ENCODE measurements around the gene KCNAB2.

Gene KCNAB2

DNA sequence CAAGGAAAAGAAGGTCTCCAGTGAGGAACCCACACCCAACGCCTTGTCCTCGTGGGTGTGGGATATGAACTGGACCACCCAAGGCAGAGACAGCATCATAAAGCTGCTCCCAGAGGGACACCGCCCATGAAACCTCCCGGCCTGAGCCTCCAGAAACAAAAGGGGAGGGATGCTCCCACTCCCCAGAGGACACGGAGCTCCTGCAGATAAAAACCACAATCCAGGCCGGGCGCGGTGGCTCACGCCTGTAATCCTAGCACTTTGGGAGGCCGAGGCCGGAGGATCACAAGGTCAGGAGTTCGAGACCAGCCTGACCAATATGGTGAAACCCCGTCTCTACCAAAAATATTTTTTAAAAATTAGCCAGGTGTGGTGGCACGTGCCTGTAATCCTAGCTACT, 68.1 kb downstream of the KCNAB2 start:
- DNase-seq = no peak

DNA sequence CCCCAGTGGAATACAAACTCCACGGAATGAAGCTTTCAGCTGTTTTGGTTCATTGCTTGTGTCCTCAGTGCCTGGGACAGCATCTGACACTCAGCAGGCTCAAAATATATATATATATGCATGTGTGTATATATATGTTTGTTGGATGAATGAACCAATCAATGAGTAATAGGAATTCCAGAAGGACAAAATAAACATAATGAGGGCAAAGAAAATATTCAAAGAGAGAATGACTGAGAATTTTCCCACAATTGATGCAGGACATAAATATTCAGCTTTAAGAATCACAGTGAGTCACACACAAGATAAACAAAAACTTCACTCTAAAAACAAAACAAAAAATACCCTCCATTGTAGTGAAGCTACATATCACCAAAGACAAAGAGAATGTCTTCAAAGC, 70.4 kb downstream of the KCNAB2 start:
- DNase-seq = no peak

- no peak for DNase-seq
Measured at GRCh38 chr1:6117064-6117463, 71.4 kb downstream of the KCNAB2 start.

DNA sequence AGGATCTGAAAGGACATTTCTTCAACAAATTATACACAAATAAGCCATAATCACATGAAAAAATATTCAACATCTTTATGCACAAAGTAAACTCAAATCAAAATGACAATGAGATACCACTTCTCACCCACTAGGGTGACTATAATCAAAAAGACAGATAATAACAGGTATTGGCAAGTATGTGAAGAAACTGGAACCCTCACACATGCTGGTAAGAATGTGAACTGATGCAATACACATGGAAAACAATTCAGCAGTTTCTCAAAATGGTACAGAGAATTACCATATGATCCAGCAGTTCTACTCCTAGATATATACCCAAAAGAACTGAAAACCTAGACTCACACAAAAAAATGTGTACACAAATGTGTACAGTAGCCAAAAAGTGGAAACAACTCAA, 71.9 kb downstream of the KCNAB2 start:
- DNase-seq = no peak

GRCh38 chr1:6118415-6118814, 72.7 kb downstream of the KCNAB2 start:
- no peak for DNase-seq

DNA sequence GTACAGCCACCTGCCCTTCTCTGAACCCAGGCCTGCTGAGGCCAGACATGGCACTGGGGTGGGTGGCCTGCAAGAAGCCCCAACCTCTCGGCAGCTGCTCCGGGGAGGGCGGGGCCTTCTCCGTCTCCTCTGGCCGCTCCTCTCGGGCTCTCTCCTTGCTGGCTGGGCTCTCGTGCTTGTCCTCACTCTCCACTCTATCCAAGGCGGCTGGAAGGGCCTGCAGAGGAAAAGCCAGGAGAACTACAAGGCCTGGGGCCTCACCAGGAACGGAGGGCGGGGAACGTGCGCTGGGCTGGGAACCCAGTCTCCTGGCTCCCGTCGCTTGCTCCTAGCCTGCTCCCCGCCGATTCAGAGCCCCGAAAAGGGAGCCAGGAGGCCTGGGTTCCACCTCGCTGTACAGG, 75.3 kb downstream of the KCNAB2 start:
- no peak for DNase-seq

- no peak for DNase-seq
Measured at GRCh38 chr1:6121651-6122370, 76.1 kb downstream of the KCNAB2 start.

DNA sequence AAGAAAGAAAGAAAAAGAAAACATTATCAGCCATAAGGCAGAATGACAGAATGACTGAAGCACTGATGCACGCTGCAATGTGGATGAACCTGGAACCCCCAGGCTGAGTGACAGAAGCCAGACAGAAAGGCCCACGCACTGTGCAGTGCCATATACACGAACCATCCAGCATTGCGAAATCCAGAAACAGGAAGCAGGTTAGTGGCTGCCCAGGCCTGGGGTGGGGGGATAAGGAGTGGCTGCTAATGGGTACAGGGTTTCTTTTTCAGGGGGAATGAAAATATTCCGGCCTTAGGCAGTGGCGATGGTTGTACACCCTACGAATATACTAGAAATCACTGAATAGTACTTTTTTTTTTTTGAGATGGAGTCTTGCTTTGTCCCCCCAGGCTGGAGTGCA, 77.4 kb downstream of the KCNAB2 start:
- DNase-seq = no peak

GRCh38 chr1:6123816-6124215, 78.1 kb downstream of the KCNAB2 start:
- DNase-seq = no peak

GRCh38 chr1:6124341-6124740, 78.7 kb downstream of the KCNAB2 start:
- DNase-seq = no peak

- DNase-seq = no peak
Measured at GRCh38 chr1:6124746-6125365, 79.2 kb downstream of the KCNAB2 start.

- DNase-seq = no peak
Measured at GRCh38 chr1:6125366-6125765, 79.7 kb downstream of the KCNAB2 start.

- no peak for DNase-seq
Measured at GRCh38 chr1:6126028-6126427, 80.3 kb downstream of the KCNAB2 start.

DNA sequence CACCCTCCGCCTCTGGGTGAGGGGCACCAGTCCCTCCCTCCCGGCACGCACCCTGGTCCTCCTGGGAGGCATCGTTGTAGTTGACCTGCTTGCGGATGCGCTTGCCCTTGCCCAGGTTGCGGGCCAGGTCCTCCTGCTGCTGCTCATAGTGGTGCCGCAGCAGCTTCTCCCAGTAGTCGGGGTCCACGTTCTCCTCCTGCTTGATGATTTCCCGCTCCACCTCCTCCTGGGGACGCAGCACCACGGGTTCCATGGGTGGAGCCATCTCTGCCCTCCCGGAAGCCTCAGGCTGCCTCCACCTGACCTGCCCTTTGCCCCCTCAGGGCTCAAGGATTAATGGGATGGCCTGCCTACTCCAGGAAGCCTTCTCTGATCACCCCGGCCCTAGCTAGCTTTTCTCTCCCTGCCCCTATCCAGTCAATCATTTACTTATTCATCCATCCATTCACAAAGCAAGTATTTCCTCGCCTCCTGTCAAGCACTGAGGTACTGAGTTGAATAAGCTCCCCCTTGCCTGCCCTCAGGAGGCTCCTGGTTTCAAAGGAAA, 80.9 kb downstream of the KCNAB2 start:
- DNase-seq = no peak

DNA sequence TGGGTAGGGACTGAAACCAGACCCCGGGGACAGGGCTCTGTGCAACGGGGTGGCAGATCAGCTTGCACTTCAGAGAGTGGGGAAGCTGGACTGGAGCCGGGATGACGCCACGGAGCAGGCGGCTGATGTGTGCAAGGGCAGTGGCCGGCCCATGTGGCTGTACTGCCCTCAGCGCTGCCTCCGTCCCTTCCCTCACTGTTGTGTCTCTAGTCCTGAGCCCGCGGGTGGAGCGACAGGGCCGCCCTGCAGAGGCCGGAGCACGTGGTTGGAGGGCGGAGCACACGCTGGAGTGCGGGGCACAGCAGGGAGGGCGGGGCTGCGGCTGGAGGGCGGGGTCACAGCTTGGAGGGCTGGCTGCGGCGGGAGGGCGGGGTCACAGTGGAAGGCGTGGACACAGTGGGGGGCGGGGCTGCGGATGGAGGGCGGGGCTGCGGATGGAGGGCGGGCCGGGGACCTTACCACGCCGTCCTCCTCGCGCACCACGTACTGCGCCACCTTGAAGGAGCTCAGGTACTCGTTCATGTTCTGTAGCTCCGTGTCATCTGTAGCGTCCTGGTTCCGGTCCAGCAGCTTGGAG, 82.0 kb downstream of the KCNAB2 start:
- DNase-seq = no peak

GRCh38 chr1:6128276-6129081, 82.8 kb downstream of the KCNAB2 start:
- DNase-seq = no peak

DNA sequence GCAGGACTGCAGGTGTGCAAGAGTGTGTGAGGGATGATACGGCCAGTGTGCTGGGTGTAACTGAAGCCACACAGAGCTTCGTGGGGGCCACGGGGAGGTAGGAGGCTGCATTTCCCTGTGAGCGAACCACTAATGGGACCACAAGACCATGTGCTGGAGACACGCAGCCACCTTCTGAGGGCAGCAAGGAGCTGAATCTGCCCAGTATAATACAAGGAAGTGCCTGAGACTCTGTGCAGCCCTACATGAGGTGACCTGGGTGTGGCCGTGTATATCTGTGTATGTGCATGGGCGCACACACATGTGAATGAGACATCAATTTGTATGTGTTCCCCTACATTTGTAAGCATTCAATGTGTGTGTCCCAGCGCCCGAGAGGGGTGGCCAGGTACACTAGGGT, 83.6 kb downstream of the KCNAB2 start:
- no peak for DNase-seq

GRCh38 chr1:6130036-6130435, 84.3 kb downstream of the KCNAB2 start:
- no peak for DNase-seq

- no peak for DNase-seq
Measured at GRCh38 chr1:6130596-6130995, 84.9 kb downstream of the KCNAB2 start.

DNA sequence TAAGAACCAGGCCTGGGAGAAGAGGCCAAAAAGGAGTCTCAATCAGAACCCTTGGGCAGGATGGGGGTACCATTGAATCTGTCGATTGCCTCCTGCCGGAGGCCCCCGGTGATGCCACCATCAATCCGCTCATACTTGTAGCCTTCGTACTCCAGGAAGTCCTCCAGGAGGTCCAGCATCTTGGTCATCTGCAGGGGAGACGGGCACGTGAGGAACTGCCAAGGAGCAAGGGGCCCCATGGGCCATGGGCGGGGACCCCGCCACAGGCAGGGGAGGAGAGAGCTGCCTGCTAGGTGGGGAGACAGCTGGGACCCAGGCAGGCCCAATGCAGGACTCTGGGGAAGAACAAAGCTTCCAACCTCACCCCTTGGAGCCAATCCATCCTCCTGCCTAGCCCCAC, 85.9 kb downstream of the KCNAB2 start:
- no peak for DNase-seq

DNA sequence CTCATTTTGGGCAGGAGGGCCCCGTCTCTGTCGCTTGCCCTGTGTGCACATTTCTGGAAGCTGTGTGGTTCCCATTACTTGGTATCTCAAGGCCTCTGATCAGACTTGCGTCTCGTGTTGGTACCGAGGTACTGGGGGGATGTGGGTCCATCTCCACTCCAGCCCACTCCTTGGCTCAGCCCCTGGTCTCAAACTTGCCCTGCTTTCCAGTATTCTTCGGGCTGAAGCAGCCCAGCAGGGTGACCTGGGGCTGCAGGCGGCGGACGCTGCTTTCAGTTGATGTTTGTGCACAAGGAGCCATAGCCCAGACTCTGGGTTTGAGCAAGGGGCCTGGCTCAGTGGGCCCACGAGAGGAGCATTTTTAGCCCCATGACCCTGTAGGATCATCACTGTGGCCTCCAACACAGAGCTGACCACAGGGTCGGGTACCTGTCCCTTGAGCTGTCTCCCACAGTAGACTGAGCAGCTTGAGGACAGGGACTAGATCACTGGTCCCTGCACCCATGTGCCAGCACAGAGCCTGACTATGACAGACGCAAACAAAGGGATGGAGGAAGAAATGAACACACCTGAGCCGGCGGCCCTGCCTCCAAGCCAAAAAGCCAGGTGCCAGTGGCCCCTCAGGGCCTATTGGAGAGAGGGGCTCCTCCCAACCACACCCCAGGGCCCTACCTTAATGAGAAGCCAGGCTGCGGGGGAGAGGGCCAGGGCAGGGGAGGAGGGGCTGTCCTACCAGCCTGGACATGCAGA, 87.6 kb downstream of the KCNAB2 start:
- no peak for DNase-seq

DNA sequence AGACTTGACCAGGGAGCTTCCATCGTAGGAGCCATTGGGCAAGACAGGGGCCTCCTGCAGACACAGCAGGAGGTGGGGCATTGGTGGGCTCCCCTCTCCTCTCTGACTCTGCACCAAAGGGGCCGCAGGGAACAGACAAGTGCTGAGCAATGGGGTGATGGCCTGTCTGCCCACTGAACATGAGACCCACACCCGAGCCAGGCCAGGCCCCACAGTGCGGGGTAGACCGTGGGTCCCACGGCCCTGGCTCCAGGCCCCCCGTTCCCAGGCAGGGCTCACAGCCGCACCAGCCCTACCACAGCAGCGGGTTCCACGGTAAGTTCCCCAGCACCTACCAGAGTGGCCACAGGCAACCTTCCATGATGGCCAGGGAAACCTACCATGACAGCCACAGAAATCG, 88.5 kb downstream of the KCNAB2 start:
- DNase-seq = no peak
